SK-N-SH treated with all-trans-retinoic acid at 6 μM for 48 hours (cell line): ENCODE data around the gene UPK3B.
"Not testable (repeated sequence)": the region's sequence is repeated elsewhere in the genome, so short reads cannot be mapped to it uniquely, and the experiment has no call there.

Source experiments
- ESRRG ChIP-seq: fragments of 250-450 bp; sonication (Bioruptor Pico); IDR thresholded peaks from 2 replicates; pipeline ENCODE4 v1.6.1; 2021; ENCODE audit warnings: mild to moderate bottlenecking
- TCF4 ChIP-seq: fragments of 250-450 bp; sonication (Bioruptor Pico); IDR thresholded peaks from 2 replicates; pipeline ENCODE4 v1.8.0; 2021; ENCODE audit warnings: mild to moderate bottlenecking, moderate library complexity, borderline replicate concordance
- ZFP30 ChIP-seq: fragments of 450-650 bp; formaldehyde crosslinking; IDR thresholded peaks from 2 replicates; pipeline ENCODE4 v1.5.0; 2022; ENCODE audit warnings: mild to moderate bottlenecking, moderate library complexity
- TF ChIP-seq, protein P1 (sequence below): fragments of 250-450 bp; sonication (Bioruptor Pico); IDR thresholded peaks from 2 replicates; pipeline ENCODE4 v1.5.1; 2021; ENCODE audit warnings: mild to moderate bottlenecking, moderate library complexity

DNA sequence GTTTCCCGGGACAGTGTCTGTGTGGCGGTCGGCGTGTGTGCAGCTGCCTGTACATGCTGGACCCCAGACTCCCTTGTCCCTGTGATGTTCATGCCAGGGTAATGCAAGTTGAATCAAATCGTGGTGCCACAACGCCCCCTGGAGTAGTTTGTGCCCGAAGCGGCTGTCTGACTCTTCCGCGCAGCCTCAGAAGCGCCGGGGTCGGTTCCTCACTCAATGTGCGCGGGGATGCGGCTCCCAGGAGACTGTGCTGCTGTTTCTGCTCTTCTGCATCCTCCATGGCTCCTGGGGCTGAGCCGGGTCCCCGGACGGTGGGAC, 10.5 kb upstream of the UPK3B start:
- not testable (repeated sequence) for TF ChIP-seq ZFP30 (CRISPR knock-in tag); ESRRG (CRISPR knock-in tag); TCF4
- TF ChIP-seq, protein P1, sequence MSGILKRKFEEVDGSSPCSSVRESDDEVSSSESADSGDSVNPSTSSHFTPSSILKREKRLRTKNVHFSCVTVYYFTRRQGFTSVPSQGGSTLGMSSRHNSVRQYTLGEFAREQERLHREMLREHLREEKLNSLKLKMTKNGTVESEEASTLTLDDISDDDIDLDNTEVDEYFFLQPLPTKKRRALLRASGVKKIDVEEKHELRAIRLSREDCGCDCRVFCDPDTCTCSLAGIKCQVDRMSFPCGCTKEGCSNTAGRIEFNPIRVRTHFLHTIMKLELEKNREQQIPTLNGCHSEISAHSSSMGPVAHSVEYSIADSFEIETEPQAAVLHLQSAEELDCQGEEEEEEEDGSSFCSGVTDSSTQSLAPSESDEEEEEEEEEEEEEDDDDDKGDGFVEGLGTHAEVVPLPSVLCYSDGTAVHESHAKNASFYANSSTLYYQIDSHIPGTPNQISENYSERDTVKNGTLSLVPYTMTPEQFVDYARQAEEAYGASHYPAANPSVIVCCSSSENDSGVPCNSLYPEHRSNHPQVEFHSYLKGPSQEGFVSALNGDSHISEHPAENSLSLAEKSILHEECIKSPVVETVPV (CRISPR knock-in tag): not testable (repeated sequence)
